Measurements from ENCODE around the gene CDC14B.

The CDC14B gene

GRCh38 chr9:96476591-96476990 is 143.1 kb downstream of the CDC14B start:
- no peaks in the 10 kb centered on the region for H3K36me3 ChIP-seq (replicated peaks; ENCODE audit: insufficient read depth, low read length)
- H3F3A ChIP-seq (ENCODE audit: insufficient read depth, low read length), result no peaks in the 10 kb centered on the region
- no peak for DNase-seq
- H3K9ac ChIP-seq (ENCODE audit: low read length), result no peak overlapping the region
- no peaks in the 10 kb centered on the region for H4K20me1 ChIP-seq (ENCODE audit: insufficient read depth, low read length)
- no peaks in the 10 kb centered on the region for H3K9me3 ChIP-seq (replicated peaks; ENCODE audit: insufficient read depth, low read length)
- no peak overlapping the region for H2AFZ ChIP-seq (ENCODE audit: low read length)
- no peak overlapping the region for H3K4me3 ChIP-seq (ENCODE audit: low read length)
- no peaks in the 10 kb centered on the region for H3K9me2 ChIP-seq (replicated peaks; ENCODE audit: insufficient read depth, low read length)
- H3K4me1 ChIP-seq (ENCODE audit: low read length), result no peaks in the 10 kb centered on the region
- no peaks in the 10 kb centered on the region for H3K27me3 ChIP-seq (replicated peaks; ENCODE audit: insufficient read depth, low read length)
- TF ChIP-seq CTCF (IDR thresholded peaks at IDR 0.05; ENCODE audit: low read length), result no peak
- TF ChIP-seq EZH2phosphoT487 (IDR thresholded peaks at IDR 0.05; ENCODE audit: low read length), result no peak
- TF ChIP-seq EZH2 (optimal IDR thresholded peaks at IDR 0.05; ENCODE audit: low read depth, low read length), result no peak
- H3K79me2 ChIP-seq (ENCODE audit: low read length), result no peaks in the 10 kb centered on the region
- H3K27ac ChIP-seq (ENCODE audit: low read length), result no peak overlapping the region
- H3K4me2 ChIP-seq (ENCODE audit: low read depth, low read length), result no peak overlapping the region

- Histone ChIP-seq H3F3A (ENCODE audit: insufficient read depth, low read length) (no peaks in the 10 kb centered on the region), H3K4me1 (ENCODE audit: low read length) (no peaks in the 10 kb centered on the region), H3K9me2 (replicated peaks; ENCODE audit: insufficient read depth, low read length) (no peaks in the 10 kb centered on the region), H4K20me1 (ENCODE audit: insufficient read depth, low read length) (no peaks in the 10 kb centered on the region), H3K4me3 (ENCODE audit: low read length) (no peak overlapping the region), H3K9me3 (replicated peaks; ENCODE audit: insufficient read depth, low read length) (no peaks in the 10 kb centered on the region), H3K36me3 (replicated peaks; ENCODE audit: insufficient read depth, low read length) (no peaks in the 10 kb centered on the region), H3K9ac (ENCODE audit: low read length) (no peak overlapping the region), H2AFZ (ENCODE audit: low read length) (no peak overlapping the region), H3K4me2 (ENCODE audit: low read depth, low read length) (no peak overlapping the region), H3K79me2 (ENCODE audit: low read length) (no peaks in the 10 kb centered on the region), H3K27me3 (replicated peaks; ENCODE audit: insufficient read depth, low read length) (no peaks in the 10 kb centered on the region), H3K27ac (ENCODE audit: low read length) (no peak overlapping the region)
- no peak for DNase-seq
- TF ChIP-seq EZH2 (optimal IDR thresholded peaks at IDR 0.05; ENCODE audit: low read depth, low read length), result no peak
- no peak for TF ChIP-seq EZH2phosphoT487 (IDR thresholded peaks at IDR 0.05; ENCODE audit: low read length)
- no peak for TF ChIP-seq CTCF (IDR thresholded peaks at IDR 0.05; ENCODE audit: low read length)
Observed at GRCh38 chr9:96476013-96476412, 143.6 kb downstream of the CDC14B start.

GRCh38 chr9:96467784-96468183 is 151.9 kb downstream of the CDC14B start:
- no peaks in the 10 kb centered on the region for H3K36me3 ChIP-seq (replicated peaks; ENCODE audit: insufficient read depth, low read length)
- no peaks in the 10 kb centered on the region for H3K79me2 ChIP-seq (ENCODE audit: low read length)
- no peak overlapping the region for H3K9ac ChIP-seq (ENCODE audit: low read length)
- H3K9me3 ChIP-seq (replicated peaks; ENCODE audit: insufficient read depth, low read length), result no peaks in the 10 kb centered on the region
- no peaks in the 10 kb centered on the region for H4K20me1 ChIP-seq (ENCODE audit: insufficient read depth, low read length)
- H3F3A ChIP-seq (ENCODE audit: insufficient read depth, low read length), result no peaks in the 10 kb centered on the region
- TF ChIP-seq EZH2phosphoT487 (IDR thresholded peaks at IDR 0.05; ENCODE audit: low read length), result no peak
- TF ChIP-seq EZH2 (optimal IDR thresholded peaks at IDR 0.05; ENCODE audit: low read depth, low read length), result no peak
- no peak for TF ChIP-seq CTCF (IDR thresholded peaks at IDR 0.05; ENCODE audit: low read length)
- H3K27me3 ChIP-seq (replicated peaks; ENCODE audit: insufficient read depth, low read length), result no peaks in the 10 kb centered on the region
- H3K4me2 ChIP-seq (ENCODE audit: low read depth, low read length), result no peak overlapping the region
- no peaks in the 10 kb centered on the region for H3K9me2 ChIP-seq (replicated peaks; ENCODE audit: insufficient read depth, low read length)
- no peak for DNase-seq
- no peak overlapping the region for H3K4me3 ChIP-seq (ENCODE audit: low read length)
- no peak overlapping the region for H2AFZ ChIP-seq (ENCODE audit: low read length)
- H3K27ac ChIP-seq (ENCODE audit: low read length), result no peak overlapping the region
- no peaks in the 10 kb centered on the region for H3K4me1 ChIP-seq (ENCODE audit: low read length)

Measured in MM.1S (cell line).